ENCODE data around the gene POTEB2. TPM values are rescaled to one million over a fixed set of nuclear protein-coding genes. Genes with fewer than 3 reads are reported as not detected.

POTEB2 gene
- total and polyA plus RNA-seq, 2 donors (not counting 1 experiment from before 2014, with no cell fraction given), result not detected

Small RNA genes within 50 kb of the gene (small RNA-seq; reads per million reads assigned to genes)
- gene AC012414.2 (ENCODE audit: insufficient read length, low read depth, low replicate concordance) (not detected), gene MIR3118-2 (ENCODE audit: insufficient read length, low read depth, low replicate concordance) (not detected), gene RNU6-749P (ENCODE audit: insufficient read length, low read depth, low replicate concordance) (not detected), gene ZNF519P2 (ENCODE audit: insufficient read length, low read depth, low replicate concordance) (not detected)
